ENCODE results near the gene C3orf49. TPM values are rescaled to one million over a fixed set of nuclear protein-coding genes. Genes with fewer than 3 reads are reported as not detected.

The C3orf49 gene
- total and polyA plus RNA-seq, 7 donors = not detected

DNA sequence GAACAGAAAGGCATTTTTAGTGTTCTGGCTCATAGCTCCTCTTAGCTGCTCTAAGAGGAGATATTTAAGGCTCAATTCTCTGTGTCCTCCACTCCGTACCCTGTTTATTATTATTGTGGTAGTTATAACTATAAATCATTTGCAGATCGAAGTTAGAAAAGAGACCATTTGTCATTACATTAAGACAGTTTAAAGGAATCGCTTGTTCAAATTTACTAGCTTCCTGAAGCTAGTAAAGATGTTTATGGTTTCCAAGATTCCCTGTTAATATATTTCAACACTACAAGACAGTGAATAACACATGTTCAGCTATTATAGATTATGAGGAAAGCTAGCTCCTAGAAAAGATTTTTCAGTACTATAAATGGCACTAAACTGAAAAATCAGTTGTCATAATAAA, 57.2 kb downstream of the C3orf49 start:
- Histone ChIP-seq H3K4me3 (no peak overlapping the region), H3K27me3 (no peaks in the 10 kb centered on the region), H3K36me3 (no peaks in the 10 kb centered on the region), H3K27ac (no peak overlapping the region), H3K4me1 (peaks cover 0 to 52% (median 42%) of the 10 kb centered on the region in 4 donors), H3K9me3 (no peaks in the 10 kb centered on the region)
- WGBS, 2 donors = 8 to 46% methylated on average over 3 of the region's 3 CpGs
- TF ChIP-seq EP300 (IDR thresholded peaks at IDR 0.05) (no peak), POLR2A (IDR thresholded peaks at IDR 0.05) (no peak), CTCF (IDR thresholded peaks at IDR 0.05) (no peak), POLR2AphosphoS5 (IDR thresholded peaks at IDR 0.05) (no peak)
- intact Hi-C loops (cut with DNase I) = no loop called here
- DNase-seq = no peak

GRCh38 chr3:63877737-63878393, 58.8 kb downstream of the C3orf49 start:
- no peak for DNase-seq
- H3K27ac ChIP-seq = peak overlapping the region in 2 of 4 donors; percentile 33 to 44
- H3K4me3 ChIP-seq = no peak overlapping the region
- H3K9me3 ChIP-seq = no peaks in the 10 kb centered on the region
- no peaks in the 10 kb centered on the region for H3K36me3 ChIP-seq
- peaks cover 0 to 52% (median 39%) of the 10 kb centered on the region in 4 donors for H3K4me1 ChIP-seq
- TF ChIP-seq POLR2AphosphoS5 (IDR thresholded peaks at IDR 0.05) = peak in 2 of 4 donors; percentile 46 to 50
- TF ChIP-seq CTCF (IDR thresholded peaks at IDR 0.05) = no peak
- intact Hi-C loops (cut with DNase I) = no loop called here
- WGBS, 2 donors = 91% methylated on average over 3 of the region's 3 CpGs
- H3K27me3 ChIP-seq = no peaks in the 10 kb centered on the region

DNA sequence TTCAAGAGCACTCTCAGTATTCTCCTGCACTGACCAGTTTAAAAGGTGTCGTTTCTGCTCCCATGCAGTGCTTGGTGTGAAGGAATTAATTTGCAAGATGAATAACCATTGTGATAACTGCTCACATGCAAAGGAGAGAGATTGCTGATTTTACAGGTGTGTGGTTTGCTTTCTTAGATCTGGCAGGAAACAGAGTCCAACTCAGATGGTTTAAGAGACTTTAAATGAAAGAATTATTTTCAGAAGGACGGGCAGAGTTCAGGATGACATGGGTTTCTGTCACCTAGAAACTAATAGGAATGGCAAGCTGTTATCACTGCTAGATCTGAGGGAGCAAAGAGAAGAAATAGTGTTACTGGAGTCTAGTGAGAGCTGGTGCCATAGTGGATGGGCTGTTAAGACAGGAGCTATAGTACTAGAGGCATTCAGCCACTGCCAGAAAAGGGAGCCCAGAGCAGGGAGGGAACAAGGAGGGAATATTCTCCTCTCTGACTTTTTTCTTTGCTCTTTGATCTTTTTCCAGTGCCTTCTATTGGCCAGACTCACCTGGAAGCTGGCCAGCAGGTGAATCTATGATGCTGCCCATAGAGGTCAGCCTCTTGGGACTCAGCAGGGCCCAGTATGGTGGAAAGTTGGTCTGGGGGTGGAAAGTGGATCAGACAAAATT, 59.4 kb downstream of the C3orf49 start:
- intact Hi-C loops (cut with DNase I) = no loop called here
- Histone ChIP-seq H3K27ac (peak overlapping the region in 2 of 4 donors; percentile 33 to 44), H3K4me3 (no peak overlapping the region), H3K4me1 (peaks cover 0 to 52% (median 39%) of the 10 kb centered on the region in 4 donors), H3K9me3 (no peaks in the 10 kb centered on the region), H3K27me3 (no peaks in the 10 kb centered on the region), H3K36me3 (no peaks in the 10 kb centered on the region)
- TF ChIP-seq CTCF (IDR thresholded peaks at IDR 0.05) = no peak
- TF ChIP-seq POLR2AphosphoS5 (IDR thresholded peaks at IDR 0.05) = no peak
- no peak for TF ChIP-seq POLR2A (IDR thresholded peaks at IDR 0.05)
- no peak for TF ChIP-seq EP300 (IDR thresholded peaks at IDR 0.05)
- WGBS, 2 donors = 64 to 67% methylated on average over 2 of the region's 2 CpGs
- DNase-seq = no peak

DNA sequence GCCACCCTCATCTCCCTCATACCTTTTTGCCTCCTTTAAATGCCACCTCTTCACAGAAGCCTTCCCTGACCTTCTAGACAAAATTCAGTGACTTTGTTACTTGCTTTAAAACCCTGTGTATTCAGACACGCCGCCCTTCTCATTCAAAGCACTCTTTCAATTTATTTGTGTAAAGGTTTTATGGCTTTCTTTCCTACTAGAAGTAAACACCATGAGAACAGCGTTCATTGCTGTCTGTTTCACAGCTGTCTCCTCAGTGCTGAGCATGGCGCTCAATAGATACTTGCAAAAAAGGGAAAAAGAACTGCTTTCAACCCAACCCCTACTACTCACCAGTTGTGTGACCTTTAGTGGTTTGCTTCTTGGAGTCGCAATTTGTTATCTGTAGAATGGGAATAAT, 61.6 kb downstream of the C3orf49 start:
- H3K27ac ChIP-seq = no peak overlapping the region
- no peak overlapping the region for H3K4me3 ChIP-seq
- no peak for DNase-seq
- no peak for TF ChIP-seq CTCF (IDR thresholded peaks at IDR 0.05)
- no peak for TF ChIP-seq POLR2AphosphoS5 (IDR thresholded peaks at IDR 0.05)
- no peak for TF ChIP-seq EP300 (IDR thresholded peaks at IDR 0.05)
- TF ChIP-seq POLR2A (IDR thresholded peaks at IDR 0.05) = no peak
- WGBS, 2 donors = 23 to 68% methylated on average over 5 of the region's 5 CpGs
- H3K27me3 ChIP-seq = no peaks in the 10 kb centered on the region
- no peaks in the 10 kb centered on the region for H3K9me3 ChIP-seq
- H3K36me3 ChIP-seq = no peaks in the 10 kb centered on the region
- intact Hi-C loops (cut with DNase I) = no loop called here
- H3K4me1 ChIP-seq = peaks cover 0 to 48% (median 37%) of the 10 kb centered on the region in 4 donors
